ENCODE measurements around the gene ATP5F1D. TPM values are rescaled to one million over a fixed set of nuclear protein-coding genes. Genes with fewer than 3 reads are reported as not detected.

ATP5F1D gene
- total and polyA plus RNA-seq, 2 donors (not counting 1 experiment from before 2014, with no cell fraction given), result 150 to 166 TPM

- ATAC-seq (ENCODE audit: low read depth), result no peak
- WGBS (ENCODE audit: insufficient coverage), result 59% methylated on average over 20 of the region's 23 CpGs
- Histone ChIP-seq H3K9ac (ENCODE audit: low read length) (peak overlapping the region; percentile 86), H3K36me3 (replicated peaks in 1 of 2; ENCODE audit: control extremely low read depth in 1 of 2, control insufficient read depth in 1 of 2, extremely low read depth in 1 of 2, insufficient read depth in 2 of 2, low read length in 1 of 2) (peaks cover 0 to 50% of the 10 kb centered on the region in 2 experiments), H2AFZ (ENCODE audit: insufficient read depth, low read depth, low read length, poor library complexity, severe bottlenecking) (no peak overlapping the region), H3K27me3 (replicated peaks in 1 of 4; ENCODE audit: control extremely low read depth in 1 of 4, control insufficient read depth in 3 of 4, insufficient read depth in 4 of 4, low read length in 3 of 4) (no peaks in the 10 kb centered on the region), H3K4me2 (replicated peaks; ENCODE audit: low read depth, low read length, poor library complexity, severe bottlenecking) (peak overlapping the region; percentile 98), H3K4me1 (ENCODE audit: control insufficient read depth in 2 of 2, insufficient read depth in 2 of 2, low read length in 2 of 2) (peaks cover 42 to 71% of the 10 kb centered on the region in 2 donors), H3K9me3 (ENCODE audit: control extremely low read depth in 1 of 3, control insufficient read depth in 2 of 3, insufficient read depth in 1 of 3, low read length in 2 of 3) (no peaks in the 10 kb centered on the region), H3K79me2 (ENCODE audit: control insufficient read depth, insufficient read depth, low read length) (peaks cover 74% of the 10 kb centered on the region), H3K27ac (ENCODE audit: low read length in 2 of 2) (peak overlapping the region; percentile 89 to 94), H3K4me3 (ENCODE audit: control extremely low read depth in 1 of 5, extremely low read depth in 1 of 5, insufficient read depth in 1 of 5, low read depth in 2 of 5, low read length in 4 of 5) (peak overlapping the region in 4 of 5 experiments; percentile 72 to 92 (median 88)), H4K20me1 (ENCODE audit: control insufficient read depth, insufficient read depth, low read length, poor library complexity, severe bottlenecking) (peaks cover 69% of the 10 kb centered on the region)
- intact Hi-C loops (cut with micrococcal nuclease), result no loop called here
- ChIA-PET POLR2A (interaction anchor here (0.8 to 10.7 kb wide), 8 partner anchors 9 to 216 kb away, joined by 3 to 305 read pairs (median 7); partner anchors contain the start of genes CIRBP and FAM174C), CTCF (interaction anchor here (0.8 to 5.8 kb wide), 4 partner anchors 9 to 21 kb away, joined by 3 to 113 read pairs (median 25); partner anchors contain the start of gene CIRBP)
- peak overlapping the region; percentile 79 for H3K4me3 Mint-ChIP-seq
- TF ChIP-seq, protein P1, sequence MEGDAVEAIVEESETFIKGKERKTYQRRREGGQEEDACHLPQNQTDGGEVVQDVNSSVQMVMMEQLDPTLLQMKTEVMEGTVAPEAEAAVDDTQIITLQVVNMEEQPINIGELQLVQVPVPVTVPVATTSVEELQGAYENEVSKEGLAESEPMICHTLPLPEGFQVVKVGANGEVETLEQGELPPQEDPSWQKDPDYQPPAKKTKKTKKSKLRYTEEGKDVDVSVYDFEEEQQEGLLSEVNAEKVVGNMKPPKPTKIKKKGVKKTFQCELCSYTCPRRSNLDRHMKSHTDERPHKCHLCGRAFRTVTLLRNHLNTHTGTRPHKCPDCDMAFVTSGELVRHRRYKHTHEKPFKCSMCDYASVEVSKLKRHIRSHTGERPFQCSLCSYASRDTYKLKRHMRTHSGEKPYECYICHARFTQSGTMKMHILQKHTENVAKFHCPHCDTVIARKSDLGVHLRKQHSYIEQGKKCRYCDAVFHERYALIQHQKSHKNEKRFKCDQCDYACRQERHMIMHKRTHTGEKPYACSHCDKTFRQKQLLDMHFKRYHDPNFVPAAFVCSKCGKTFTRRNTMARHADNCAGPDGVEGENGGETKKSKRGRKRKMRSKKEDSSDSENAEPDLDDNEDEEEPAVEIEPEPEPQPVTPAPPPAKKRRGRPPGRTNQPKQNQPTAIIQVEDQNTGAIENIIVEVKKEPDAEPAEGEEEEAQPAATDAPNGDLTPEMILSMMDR (IDR thresholded peaks at IDR 0.05), result no peak
- no peak for TF ChIP-seq EZH2 (IDR thresholded peaks at IDR 0.05; ENCODE audit: borderline replicate concordance, insufficient read depth, low read depth, low read length, poor library complexity, severe bottlenecking)
- no peaks in the 10 kb centered on the region for H3K27me3 Mint-ChIP-seq
- H3K4me1 Mint-ChIP-seq, result peaks cover 50% of the 10 kb centered on the region
- no peak for DNase-seq
- H3K27ac Mint-ChIP-seq, result peak overlapping the region; percentile 92
- H3K9me3 Mint-ChIP-seq (ENCODE audit: insufficient read depth), result no peaks in the 10 kb centered on the region
These were observed 12.0 kb downstream of the ATP5F1D start for GRCh38 chr19:1253514-1254080.

DNA sequence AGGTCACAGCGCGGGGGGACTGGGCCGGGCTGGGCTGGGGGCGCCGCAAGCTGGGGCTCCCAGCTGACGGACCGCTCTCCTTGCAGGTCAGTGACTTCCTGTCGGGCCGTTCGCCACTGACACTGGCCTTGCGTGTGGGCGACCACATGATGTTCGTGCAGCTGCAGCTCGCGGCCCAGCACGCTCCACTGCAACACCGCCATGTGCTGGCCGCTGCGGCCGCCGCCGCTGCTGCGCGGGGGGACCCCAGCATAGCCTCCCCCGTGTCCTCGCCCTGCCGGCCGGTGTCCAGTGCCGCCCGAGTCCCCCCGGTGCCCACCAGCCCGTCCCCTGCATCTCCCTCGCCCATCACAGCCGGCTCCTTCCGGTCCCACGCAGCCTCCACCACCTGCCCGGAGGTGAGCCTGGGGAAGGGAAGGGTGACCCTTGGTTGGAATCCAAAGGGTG, 12.6 kb downstream of the ATP5F1D start:
- Histone ChIP-seq H3K4me1 (ENCODE audit: control insufficient read depth in 2 of 2, insufficient read depth in 2 of 2, low read length in 2 of 2) (peaks cover 42 to 76% of the 10 kb centered on the region in 2 donors), H3K9ac (ENCODE audit: low read length) (no peak overlapping the region), H3K79me2 (ENCODE audit: control insufficient read depth, insufficient read depth, low read length) (peaks cover 74% of the 10 kb centered on the region), H4K20me1 (ENCODE audit: control insufficient read depth, insufficient read depth, low read length, poor library complexity, severe bottlenecking) (peaks cover 69% of the 10 kb centered on the region), H3K36me3 (replicated peaks in 1 of 2; ENCODE audit: control extremely low read depth in 1 of 2, control insufficient read depth in 1 of 2, extremely low read depth in 1 of 2, insufficient read depth in 2 of 2, low read length in 1 of 2) (peaks cover 0 to 50% of the 10 kb centered on the region in 2 experiments), H3K27ac (ENCODE audit: low read length in 2 of 2) (peak overlapping the region in 1 of 2 donors; percentile 94), H3K4me2 (replicated peaks; ENCODE audit: low read depth, low read length, poor library complexity, severe bottlenecking) (peak overlapping the region; percentile 98), H3K27me3 (replicated peaks in 1 of 4; ENCODE audit: control extremely low read depth in 1 of 4, control insufficient read depth in 3 of 4, insufficient read depth in 4 of 4, low read length in 3 of 4) (no peaks in the 10 kb centered on the region), H3K9me3 (ENCODE audit: control extremely low read depth in 1 of 3, control insufficient read depth in 2 of 3, insufficient read depth in 1 of 3, low read length in 2 of 3) (no peaks in the 10 kb centered on the region), H3K4me3 (ENCODE audit: control extremely low read depth in 1 of 5, extremely low read depth in 1 of 5, insufficient read depth in 1 of 5, low read depth in 2 of 5, low read length in 4 of 5) (no peak overlapping the region), H2AFZ (ENCODE audit: insufficient read depth, low read depth, low read length, poor library complexity, severe bottlenecking) (no peak overlapping the region)
- ATAC-seq (ENCODE audit: low read depth) (no peak), DNase-seq (no peak)
- Mint-ChIP-seq H3K4me1 (peaks cover 55% of the 10 kb centered on the region), H3K9me3 (ENCODE audit: insufficient read depth) (no peaks in the 10 kb centered on the region), H3K27me3 (no peaks in the 10 kb centered on the region), H3K4me3 (peak overlapping the region; percentile 52), H3K27ac (peak overlapping the region; percentile 78)
- ChIA-PET CTCF (interaction anchor here (3.8 to 5.8 kb wide), 2 partner anchors 10 kb away, joined by 42 to 113 read pairs; no protein-coding TSS in a partner anchor), POLR2A (interaction anchor here (2.8 to 10.7 kb wide), 2 partner anchors 9 to 11 kb away, joined by 23 to 305 read pairs; partner anchors contain the start of gene CIRBP)
- TF ChIP-seq EZH2 (IDR thresholded peaks at IDR 0.05; ENCODE audit: borderline replicate concordance, insufficient read depth, low read depth, low read length, poor library complexity, severe bottlenecking), result no peak
- TF ChIP-seq, protein P1 (IDR thresholded peaks at IDR 0.05), result no peak
- intact Hi-C loops (cut with micrococcal nuclease), result no loop called here
- WGBS (ENCODE audit: insufficient coverage), result 83% methylated on average over 22 of the region's 37 CpGs
